Lung (tissue), 12 donors: ENCODE results near the gene EPHB6. TPM values are rescaled to one million over a fixed set of nuclear protein-coding genes. Genes with fewer than 3 reads are reported as not detected.

ENCODE experiments used
- ATAC-seq: fragments of 200-7000 bp; cut with Tn5 transposase; one replicate; pipeline ENCODE4 v1.9.1; 2020; ENCODE audit warnings: moderate number of reproducible peaks; ENCODE audit not compliant: insufficient read depth, low FRiP score
- DNase-seq, 3 donors: peaks; one replicate each; pipeline ENCODE4 v3.0.0-alpha.2; 2013 to 2017
- H3K27ac ChIP-seq, 2 donors: one replicate each; pipeline ENCODE4 v1.5.1; 2013; ENCODE audit warnings: mild to moderate bottlenecking in 2 of 2, moderate library complexity in 2 of 2, control low read depth in 1 of 2, inconsistent platforms in 1 of 2, low read depth in 1 of 2, low read length in 1 of 2
- H3K27me3 ChIP-seq, 3 donors: one replicate each; pipeline ENCODE4 v1.5.1; 2013; ENCODE audit warnings: low read length in 2 of 3; ENCODE audit not compliant: control insufficient read depth in 3 of 3, insufficient read depth in 3 of 3
- H3K36me3 ChIP-seq, 4 donors: one replicate each; pipeline ENCODE4 v1.5.1; 2013; ENCODE audit warnings: low read length in 4 of 4, mild to moderate bottlenecking in 1 of 4, moderate library complexity in 1 of 4; ENCODE audit not compliant: control insufficient read depth in 4 of 4, insufficient read depth in 4 of 4
- H3K4me1 ChIP-seq, 5 donors: one replicate each; pipeline ENCODE4 v1.5.1; 2013; ENCODE audit warnings: low read length in 5 of 5, mild to moderate bottlenecking in 2 of 5, moderate library complexity in 1 of 5; ENCODE audit not compliant: control insufficient read depth in 5 of 5, insufficient read depth in 5 of 5
- H3K4me3 ChIP-seq: one replicate; pipeline ENCODE4 v1.5.1; 2013; ENCODE audit warnings: mild to moderate bottlenecking, control low read depth, moderate library complexity
- H3K9ac ChIP-seq, 2 donors: one replicate each; pipeline ENCODE4 v1.5.1; 2013; ENCODE audit warnings: low read length in 2 of 2, control low read depth in 1 of 2; ENCODE audit not compliant: insufficient read depth in 1 of 2
- H3K9me3 ChIP-seq, 4 donors: one replicate each; pipeline ENCODE4 v1.5.1; 2013; ENCODE audit warnings: low read length in 3 of 4, mild to moderate bottlenecking in 1 of 4, moderate library complexity in 1 of 4; ENCODE audit not compliant: control insufficient read depth in 4 of 4, insufficient read depth in 3 of 4
- whole genome bisulfite sequencing, 2 donors: extraction: QIAGEN DNeasy Blood & Tissue Kit; methylation state at CpG; one replicate each; pipeline ENCODE4 v1.1.7; 2013; 5-methylcytosine and 5-hydroxymethylcytosine counted together
- polyA plus RNA-seq, 2 donors: library from polyadenylated mRNA; stranded (reverse); fragments of 200-250 nt; gene quantifications; one replicate each; pipeline ENCODE4 v1.2.1, GENCODE V29; 2013
- total RNA-seq, 2 donors: library from RNA; depleted of rRNA in 1 of 2; stranded (reverse); fragments of >200 nt in 1 of 2; gene quantifications; one replicate each; pipeline ENCODE4 v1.2.1, GENCODE V29; 2014 to 2021
- TF ChIP-seq, protein P1 (sequence below): IDR thresholded peaks from 2 replicates; pipeline ENCODE4 v1.5.1; 2012; ENCODE audit warnings: mild to moderate bottlenecking; ENCODE audit errors: control extremely low read depth, extremely low read depth
- donor health status: control.
- donor health status: control.
- donor health status: Bipolar disorder and iron deficiency.
- donor health status: healthy.
- donor health status: DM: yes; HTN: yes; CAD: no.

The EPHB6 gene
- total and polyA plus RNA-seq, 4 donors: 3.2 to 18.8 (median 13.5) TPM

DNA sequence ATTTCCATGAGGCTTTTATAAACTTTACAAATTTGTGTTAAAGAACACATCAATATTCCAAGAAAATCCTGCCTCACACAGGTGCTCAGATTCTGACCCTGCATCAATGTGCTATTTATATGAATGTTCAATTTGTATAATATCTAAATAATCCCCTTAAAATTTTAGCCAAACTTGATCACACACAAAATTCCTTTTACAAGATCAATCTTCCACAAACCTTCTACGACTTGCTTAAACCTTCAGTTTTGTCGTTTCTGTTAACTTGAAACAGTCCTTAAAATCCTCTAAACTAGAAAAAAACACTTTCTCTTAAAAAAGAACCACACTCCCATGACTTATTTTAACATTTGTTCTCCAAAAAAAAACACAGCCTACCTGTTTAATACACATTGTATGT, 50.9 kb downstream of the EPHB6 start:
- ATAC-seq (no peak), DNase-seq (no peak)
- Histone ChIP-seq H3K27ac (no peak overlapping the region), H3K27me3 (no peaks in the 10 kb centered on the region), H3K4me1 (no peaks in the 10 kb centered on the region), H3K4me3 (no peak overlapping the region), H3K36me3 (no peaks in the 10 kb centered on the region), H3K9me3 (no peaks in the 10 kb centered on the region), H3K9ac (no peak overlapping the region)
- TF ChIP-seq, protein P1, sequence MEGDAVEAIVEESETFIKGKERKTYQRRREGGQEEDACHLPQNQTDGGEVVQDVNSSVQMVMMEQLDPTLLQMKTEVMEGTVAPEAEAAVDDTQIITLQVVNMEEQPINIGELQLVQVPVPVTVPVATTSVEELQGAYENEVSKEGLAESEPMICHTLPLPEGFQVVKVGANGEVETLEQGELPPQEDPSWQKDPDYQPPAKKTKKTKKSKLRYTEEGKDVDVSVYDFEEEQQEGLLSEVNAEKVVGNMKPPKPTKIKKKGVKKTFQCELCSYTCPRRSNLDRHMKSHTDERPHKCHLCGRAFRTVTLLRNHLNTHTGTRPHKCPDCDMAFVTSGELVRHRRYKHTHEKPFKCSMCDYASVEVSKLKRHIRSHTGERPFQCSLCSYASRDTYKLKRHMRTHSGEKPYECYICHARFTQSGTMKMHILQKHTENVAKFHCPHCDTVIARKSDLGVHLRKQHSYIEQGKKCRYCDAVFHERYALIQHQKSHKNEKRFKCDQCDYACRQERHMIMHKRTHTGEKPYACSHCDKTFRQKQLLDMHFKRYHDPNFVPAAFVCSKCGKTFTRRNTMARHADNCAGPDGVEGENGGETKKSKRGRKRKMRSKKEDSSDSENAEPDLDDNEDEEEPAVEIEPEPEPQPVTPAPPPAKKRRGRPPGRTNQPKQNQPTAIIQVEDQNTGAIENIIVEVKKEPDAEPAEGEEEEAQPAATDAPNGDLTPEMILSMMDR: no peak
- WGBS, 2 donors: 84 to 86% methylated on average over 2 of the region's 2 CpGs

DNA sequence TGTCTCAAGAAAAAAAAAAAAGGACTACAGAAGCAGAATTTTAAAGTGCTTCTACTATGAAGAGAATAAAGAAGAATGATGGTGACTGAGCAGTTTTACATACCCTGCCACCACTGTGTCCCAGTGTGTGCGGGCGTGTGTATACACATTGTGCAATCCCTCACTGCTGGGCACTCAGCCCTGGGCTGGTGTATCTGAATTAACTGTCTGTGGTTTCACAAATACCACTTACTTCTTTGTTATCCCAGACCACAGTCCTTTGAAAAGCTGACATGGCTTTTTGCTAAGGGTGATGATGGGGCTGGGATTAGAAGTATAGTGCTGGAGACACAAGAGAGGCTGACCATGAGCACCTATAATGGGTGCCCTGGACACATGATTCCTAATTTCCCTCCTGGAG, 51.8 kb downstream of the EPHB6 start:
- Histone ChIP-seq H3K9me3 (no peaks in the 10 kb centered on the region), H3K4me1 (no peaks in the 10 kb centered on the region), H3K36me3 (no peaks in the 10 kb centered on the region), H3K4me3 (no peak overlapping the region), H3K9ac (no peak overlapping the region), H3K27me3 (no peaks in the 10 kb centered on the region), H3K27ac (no peak overlapping the region)
- TF ChIP-seq, protein P1: no peak
- DNase-seq (no peak), ATAC-seq (no peak)
- 76 to 94% methylated on average over 2 of the region's 2 CpGs for WGBS, 2 donors

DNA sequence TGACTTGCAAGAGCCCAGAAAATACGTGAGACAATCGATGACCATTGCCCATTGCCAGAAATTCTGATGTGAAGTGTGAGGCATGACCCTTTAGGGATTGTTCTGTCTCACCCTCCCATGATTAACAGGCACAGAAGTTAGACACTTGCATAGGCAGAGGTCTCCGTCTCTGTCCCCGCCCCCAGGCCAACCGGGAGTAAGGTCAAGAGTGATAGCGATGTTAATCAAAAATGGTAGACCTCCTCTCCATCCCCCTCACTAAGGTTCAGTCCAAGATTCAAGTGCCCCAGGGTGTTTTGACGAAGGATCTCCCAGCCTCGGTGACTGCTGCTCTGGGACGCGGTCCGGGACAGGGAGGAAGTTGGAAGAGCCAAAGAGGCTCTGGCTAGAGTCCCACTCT, 53.4 kb downstream of the EPHB6 start:
- Histone ChIP-seq H3K9ac (no peak overlapping the region), H3K36me3 (no peaks in the 10 kb centered on the region), H3K4me3 (no peak overlapping the region), H3K27ac (no peak overlapping the region), H3K9me3 (no peaks in the 10 kb centered on the region), H3K27me3 (no peaks in the 10 kb centered on the region), H3K4me1 (no peaks in the 10 kb centered on the region)
- TF ChIP-seq, protein P1: no peak
- ATAC-seq (no peak), DNase-seq (no peak)
- 88% methylated on average over 11 of the region's 11 CpGs for WGBS, 2 donors
